Mesenchymal stem cell (in vitro differentiated cells and primary cell): ENCODE data around the gene ZC3H14.

Experiments
- DNase-seq: peaks from one replicate; pipeline ENCODE4 v3.0.0-alpha.2; 2013
- H2AFZ ChIP-seq: one replicate; pipeline ENCODE4 v1.6.1; 2013; ENCODE audit warnings: low read depth, mild to moderate bottlenecking, control low read depth, inconsistent platforms, low read length, moderate library complexity
- H2AK5ac ChIP-seq: 2 replicates; pipeline ENCODE4 v1.6.1; 2013; ENCODE audit warnings: low read length, moderate library complexity, mild to moderate bottlenecking, inconsistent platforms; ENCODE audit not compliant: severe bottlenecking
- H2BK120ac ChIP-seq: one replicate; pipeline ENCODE4 v1.6.1; 2013; ENCODE audit warnings: low read depth, mild to moderate bottlenecking, inconsistent platforms, low read length, moderate library complexity
- H2BK12ac ChIP-seq, 2 experiments: one replicate each; pipeline ENCODE4 v1.6.1; 2013; ENCODE audit warnings: inconsistent platforms in 2 of 2, low read length in 2 of 2, mild to moderate bottlenecking in 2 of 2, moderate library complexity in 2 of 2, control low read depth in 1 of 2
- H2BK15ac ChIP-seq: one replicate; pipeline ENCODE4 v1.6.1; 2013; ENCODE audit warnings: mild to moderate bottlenecking, low read depth, inconsistent platforms; ENCODE audit not compliant: poor library complexity, severe bottlenecking
- H2BK5ac ChIP-seq: 2 replicates; pipeline ENCODE4 v1.6.1; 2013; ENCODE audit warnings: low read depth, mild to moderate bottlenecking, low read length, control low read depth, inconsistent platforms; ENCODE audit not compliant: poor library complexity, severe bottlenecking
- H3K14ac ChIP-seq, 2 experiments: one replicate each; pipeline ENCODE4 v1.6.1; 2013; ENCODE audit warnings: inconsistent platforms in 2 of 2, low read length in 2 of 2, control low read depth in 1 of 2, mild to moderate bottlenecking in 1 of 2, moderate library complexity in 1 of 2
- H3K18ac ChIP-seq, 2 experiments: one replicate each; pipeline ENCODE4 v1.6.1; 2013; ENCODE audit warnings: inconsistent platforms in 2 of 2, low read length in 2 of 2, control low read depth in 1 of 2, low read depth in 1 of 2, mild to moderate bottlenecking in 1 of 2
- H3K23ac ChIP-seq, 2 experiments: one replicate each; pipeline ENCODE4 v1.6.1; 2013; ENCODE audit warnings: inconsistent platforms in 2 of 2, low read length in 2 of 2, mild to moderate bottlenecking in 2 of 2, moderate library complexity in 2 of 2, control low read depth in 1 of 2
- H3K27ac ChIP-seq: 2 replicates; pipeline ENCODE4 v1.5.1; 2013; ENCODE audit warnings: mild to moderate bottlenecking, moderate library complexity, low read length, control low read depth, inconsistent platforms; ENCODE audit not compliant: poor library complexity, severe bottlenecking
- H3K27me3 ChIP-seq, 2 experiments: 2 replicates each; pipeline versions ENCODE4 v1.6.1 to v1.7.0; 2013; ENCODE audit warnings: low read length in 2 of 2, mild to moderate bottlenecking in 2 of 2, moderate library complexity in 2 of 2, control low read depth in 1 of 2, inconsistent platforms in 1 of 2; ENCODE audit not compliant: control insufficient read depth in 1 of 2, insufficient read depth in 1 of 2
- H3K36me3 ChIP-seq, 2 experiments: 2 replicates each; pipeline versions ENCODE4 v1.6.1 to v1.7.0; 2013; ENCODE audit warnings: low read length in 2 of 2, control low read depth in 1 of 2, inconsistent platforms in 1 of 2, low read depth in 1 of 2, mild to moderate bottlenecking in 1 of 2; ENCODE audit not compliant: insufficient read depth in 2 of 2, control insufficient read depth in 1 of 2
- H3K4ac ChIP-seq, 2 experiments: one replicate each; pipeline ENCODE4 v1.6.1; 2013; ENCODE audit warnings: inconsistent platforms in 2 of 2, low read length in 2 of 2, mild to moderate bottlenecking in 2 of 2, moderate library complexity in 2 of 2, control low read depth in 1 of 2, low read depth in 1 of 2
- H3K4me1 ChIP-seq: 2 replicates; pipeline ENCODE4 v1.6.1; 2013; ENCODE audit warnings: low read depth, low read length, control low read depth; ENCODE audit not compliant: control insufficient read depth, insufficient read depth
- H3K4me2 ChIP-seq: 2 replicates; pipeline ENCODE4 v1.6.1; 2013; ENCODE audit warnings: low read length, mild to moderate bottlenecking, inconsistent platforms; ENCODE audit not compliant: poor library complexity, severe bottlenecking
- H3K4me3 ChIP-seq, 2 experiments: 2 replicates each; pipeline versions ENCODE4 v1.5.1 to v1.7.0; 2013; ENCODE audit warnings: low read length in 2 of 2, mild to moderate bottlenecking in 2 of 2, control low read depth in 1 of 2, low read depth in 1 of 2; ENCODE audit not compliant: insufficient read depth in 1 of 2
- H3K79me1 ChIP-seq: replicated peaks from 2 replicates; pipeline ENCODE4 v1.6.1; 2013; ENCODE audit warnings: mild to moderate bottlenecking, control low read depth, low read length, inconsistent platforms; ENCODE audit not compliant: poor library complexity, severe bottlenecking
- H3K9ac ChIP-seq: 2 replicates; pipeline ENCODE4 v1.7.0; 2013; ENCODE audit warnings: mild to moderate bottlenecking, low read length, moderate library complexity
- H3K9me3 ChIP-seq: 2 replicates; pipeline ENCODE4 v1.7.0; 2013; ENCODE audit warnings: mild to moderate bottlenecking, low read length; ENCODE audit not compliant: control insufficient read depth
- H4K8ac ChIP-seq: one replicate; pipeline ENCODE4 v1.6.1; 2013; ENCODE audit warnings: inconsistent platforms, mild to moderate bottlenecking, low read length, moderate library complexity
- H4K91ac ChIP-seq: one replicate; pipeline ENCODE4 v1.6.1; 2013; ENCODE audit warnings: mild to moderate bottlenecking, low read length, inconsistent platforms
- WGBS: methylation state at CpG from one replicate; pipeline ENCODE4 v1.1.7; 2013; ENCODE audit warnings: mixed read lengths; 5-methylcytosine and 5-hydroxymethylcytosine counted together

The ZC3H14 gene

GRCh38 chr14:88612981-88613380 is 50.1 kb downstream of the ZC3H14 start:
- Histone ChIP-seq H3K4me3 (no peak overlapping the region), H3K27me3 (no peaks in the 10 kb centered on the region), H3K9me3 (no peaks in the 10 kb centered on the region), H3K4ac (no peak overlapping the region), H3K14ac (no peak overlapping the region), H3K23ac (no peak overlapping the region), H2AFZ (no peak overlapping the region), H2BK5ac (no peak overlapping the region), H4K91ac (no peak overlapping the region), H2BK12ac (no peak overlapping the region), H2BK120ac (no peak overlapping the region), H3K4me2 (no peak overlapping the region), H3K9ac (no peak overlapping the region), H3K18ac (no peak overlapping the region), H3K36me3 (peaks cover 15 to 78% of the 10 kb centered on the region in 2 experiments), H2AK5ac (no peak overlapping the region), H3K79me1 (peaks cover 9% of the 10 kb centered on the region), H3K27ac (no peak overlapping the region), H2BK15ac (no peak overlapping the region), H3K4me1 (no peaks in the 10 kb centered on the region), H4K8ac (no peak overlapping the region)
- WGBS: 93% methylated on average over 3 of the region's 4 CpGs
- DNase-seq: no peak

- Histone ChIP-seq H3K4ac (no peak overlapping the region), H4K91ac (no peak overlapping the region), H3K14ac (no peak overlapping the region), H3K9ac (peak overlapping the region; percentile 47), H4K8ac (no peak overlapping the region), H2BK12ac (no peak overlapping the region), H3K79me1 (peaks cover 4% of the 10 kb centered on the region), H3K4me1 (no peaks in the 10 kb centered on the region), H2BK15ac (no peak overlapping the region), H3K23ac (no peak overlapping the region), H3K4me2 (no peak overlapping the region), H3K9me3 (no peaks in the 10 kb centered on the region), H3K18ac (no peak overlapping the region), H2BK5ac (no peak overlapping the region), H3K27me3 (no peaks in the 10 kb centered on the region), H2AFZ (no peak overlapping the region), H3K36me3 (peaks cover 10 to 72% of the 10 kb centered on the region in 2 experiments), H3K4me3 (no peak overlapping the region), H2BK120ac (no peak overlapping the region), H2AK5ac (no peak overlapping the region), H3K27ac (peak overlapping the region; percentile 36)
- DNase-seq: peak; percentile 18
- WGBS: 81% methylated on average over 5 of the region's 5 CpGs
Measured at GRCh38 chr14:88613552-88614010, 50.7 kb downstream of the ZC3H14 start.

- H3K27me3 ChIP-seq: no peaks in the 10 kb centered on the region
- no peak overlapping the region for H2BK120ac ChIP-seq
- peak; percentile 61 for DNase-seq
- H3K14ac ChIP-seq: no peak overlapping the region
- no peak overlapping the region for H2AK5ac ChIP-seq
- no peaks in the 10 kb centered on the region for H3K9me3 ChIP-seq
- H3K23ac ChIP-seq: no peak overlapping the region
- no CpG with 5 or more reads among the region's 3 CpGs for WGBS
- H2BK5ac ChIP-seq: no peak overlapping the region
- no peak overlapping the region for H3K18ac ChIP-seq
- peak overlapping the region; percentile 47 for H3K9ac ChIP-seq
- H3K4me3 ChIP-seq: no peak overlapping the region
- no peak overlapping the region for H4K8ac ChIP-seq
- no peak overlapping the region for H2AFZ ChIP-seq
- peak overlapping the region; percentile 36 for H3K27ac ChIP-seq
- no peak overlapping the region for H4K91ac ChIP-seq
- peaks cover 10 to 64% of the 10 kb centered on the region in 2 experiments for H3K36me3 ChIP-seq
- peaks cover 4% of the 10 kb centered on the region for H3K79me1 ChIP-seq
- no peak overlapping the region for H2BK12ac ChIP-seq
- no peaks in the 10 kb centered on the region for H3K4me1 ChIP-seq
- H3K4ac ChIP-seq: no peak overlapping the region
- no peak overlapping the region for H3K4me2 ChIP-seq
- no peak overlapping the region for H2BK15ac ChIP-seq
Measured at GRCh38 chr14:88614218-88614907, 51.5 kb downstream of the ZC3H14 start.

GRCh38 chr14:88616697-88617096 is 53.9 kb downstream of the ZC3H14 start:
- Histone ChIP-seq H4K91ac (no peak overlapping the region), H3K36me3 (peaks cover 6 to 41% of the 10 kb centered on the region in 2 experiments), H3K27ac (no peak overlapping the region), H2BK15ac (no peak overlapping the region), H3K79me1 (no peaks in the 10 kb centered on the region), H3K14ac (no peak overlapping the region), H2BK120ac (no peak overlapping the region), H2AK5ac (no peak overlapping the region), H2AFZ (no peak overlapping the region), H3K4me2 (no peak overlapping the region), H3K27me3 (no peaks in the 10 kb centered on the region), H3K18ac (no peak overlapping the region), H4K8ac (no peak overlapping the region), H3K23ac (no peak overlapping the region), H3K9me3 (no peaks in the 10 kb centered on the region), H2BK12ac (no peak overlapping the region), H3K9ac (no peak overlapping the region), H3K4me1 (no peaks in the 10 kb centered on the region), H3K4ac (no peak overlapping the region), H2BK5ac (no peak overlapping the region), H3K4me3 (no peak overlapping the region)
- no peak for DNase-seq
- no CpG with 5 or more reads among the region's 1 CpG for WGBS
